DOHH2 (cell line): ENCODE results near the gene CCDC6.
"Not testable (repeated sequence)": the region's sequence is repeated elsewhere in the genome, so short reads cannot be mapped to it uniquely, and the experiment has no call there.

Source experiments
- H3F3A ChIP-seq: fragments of 200-600 bp; sonication (generic), shearing (Covaris generic); 2 replicates; pipeline ENCODE4 v1.6.0; 2016; ENCODE audit warnings: antibody characterized with exemption, mild to moderate bottlenecking; ENCODE audit not compliant: control insufficient read depth, insufficient read depth
- H3K27ac ChIP-seq: fragments of 200-600 bp; sonication (generic); 2 replicates; pipeline ENCODE4 v1.5.1; 2014; ENCODE audit warnings: low read depth, mild to moderate bottlenecking, low read length, moderate library complexity
- H3K27me3 ChIP-seq: fragments of 200-600 bp; sonication (generic); 2 replicates; pipeline ENCODE4 v1.6.1; 2014; ENCODE audit warnings: mild to moderate bottlenecking, low read length, mixed read lengths; ENCODE audit not compliant: control insufficient read depth
- H3K36me3 ChIP-seq: fragments of 200-600 bp; sonication (generic); 2 replicates; pipeline ENCODE4 v1.6.1; 2014; ENCODE audit warnings: mild to moderate bottlenecking, low read length, moderate library complexity, mixed read lengths; ENCODE audit not compliant: control insufficient read depth
- H3K4me1 ChIP-seq: fragments of 200-600 bp; sonication (generic); 2 replicates; pipeline ENCODE4 v1.6.1; 2014; ENCODE audit warnings: mild to moderate bottlenecking, low read length, mixed read lengths; ENCODE audit not compliant: control insufficient read depth
- H3K4me2 ChIP-seq: fragments of 200-600 bp; sonication (generic); 2 replicates; pipeline ENCODE4 v1.6.0; 2014; ENCODE audit warnings: mild to moderate bottlenecking, low read length, moderate library complexity
- H3K4me3 ChIP-seq: fragments of 200-600 bp; sonication (generic); 2 replicates; pipeline ENCODE4 v1.5.1; 2014; ENCODE audit warnings: mild to moderate bottlenecking, low read length, mixed read lengths
- H3K79me2 ChIP-seq: fragments of 200-600 bp; sonication (generic); 2 replicates; pipeline ENCODE4 v1.6.1; 2014; ENCODE audit warnings: mild to moderate bottlenecking, low read length, mixed read lengths; ENCODE audit not compliant: control insufficient read depth
- H3K9me2 ChIP-seq: fragments of 200-600 bp; sonication (generic); replicated peaks from 2 replicates; pipeline ENCODE4 v1.6.1; 2014; ENCODE audit warnings: mild to moderate bottlenecking, low read length, mixed read lengths; ENCODE audit not compliant: control insufficient read depth
- H3K9me3 ChIP-seq: fragments of 200-600 bp; sonication (generic); 2 replicates; pipeline ENCODE4 v1.6.1; 2014; ENCODE audit warnings: antibody characterized with exemption, low read length, mixed read lengths; ENCODE audit not compliant: control insufficient read depth, insufficient read depth
- H4K20me1 ChIP-seq: fragments of 200-600 bp; sonication (generic); 2 replicates; pipeline ENCODE4 v1.6.0; 2014; ENCODE audit warnings: low read depth, mild to moderate bottlenecking, antibody characterized with exemption, low read length, moderate library complexity; ENCODE audit not compliant: control insufficient read depth, insufficient read depth
- CTCF ChIP-seq: fragments of 200-600 bp; sonication (generic); IDR thresholded peaks from one replicate; pipeline ENCODE4 v1.5.1; 2014; ENCODE audit warnings: antibody characterized with exemption, mild to moderate bottlenecking, low read depth, low read length; ENCODE audit not compliant: poor library complexity, severe bottlenecking
- EZH2phosphoT487 ChIP-seq: fragments of 200-600 bp; sonication (generic); IDR thresholded peaks from 2 replicates; pipeline ENCODE4 v1.6.1; 2017; ENCODE audit warnings: borderline replicate concordance, mild to moderate bottlenecking, antibody characterized with exemption, low read length, moderate library complexity, mixed read lengths

Gene CCDC6

GRCh38 chr10:59748834-59749233 is 157.5 kb downstream of the CCDC6 start:
- Histone ChIP-seq H3K4me2 (no peak overlapping the region), H3K4me3 (no peak overlapping the region), H3K27me3 (0 out of 2 replicates have a peak, but pooled peaks cover 2% of the 10 kb centered on the region), H3K36me3 (no peaks in the 10 kb centered on the region), H3K79me2 (no peaks in the 10 kb centered on the region), H3K9me3 (no peaks in the 10 kb centered on the region), H4K20me1 (no peaks in the 10 kb centered on the region), H3K4me1 (peaks cover 4% of the 10 kb centered on the region; the same call in 1 of the 2 replicates), H3K27ac (no peak overlapping the region), H3K9me2 (no peaks in the 10 kb centered on the region), H3F3A (no peaks in the 10 kb centered on the region)
- TF ChIP-seq EZH2phosphoT487, result no peak
- no peak for TF ChIP-seq CTCF

DNA sequence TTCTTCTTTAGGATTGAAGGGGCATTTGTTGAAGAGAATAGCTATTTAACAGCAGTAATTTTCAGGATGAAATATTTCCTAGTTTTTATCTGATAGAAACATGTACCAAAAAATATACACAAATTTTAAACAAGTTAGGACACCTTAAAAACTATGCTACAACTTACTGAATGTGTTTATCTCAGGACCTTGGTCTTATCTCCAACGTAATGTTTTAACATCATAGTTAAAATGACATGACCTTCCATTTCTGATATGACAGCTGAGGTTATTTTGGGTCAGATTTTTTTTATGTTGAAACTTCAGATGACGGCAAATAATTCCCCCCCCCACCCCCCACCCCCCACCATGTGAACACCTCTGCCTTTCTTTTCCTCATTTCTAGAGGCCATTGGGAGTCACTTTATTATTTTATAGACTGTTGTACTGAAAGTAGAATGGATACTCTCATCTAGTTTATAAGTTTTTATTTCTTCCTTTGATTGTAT is 161.1 kb downstream of the CCDC6 start:
- H3K4me3 ChIP-seq, result no peak overlapping the region
- H3K27ac ChIP-seq, result no peak overlapping the region
- no peaks in the 10 kb centered on the region for H3K79me2 ChIP-seq
- no peaks in the 10 kb centered on the region for H3K36me3 ChIP-seq
- H3K27me3 ChIP-seq, result no peaks in the 10 kb centered on the region
- H3K4me1 ChIP-seq, result no peaks in the 10 kb centered on the region
- TF ChIP-seq EZH2phosphoT487, result no peak
- TF ChIP-seq CTCF, result no peak
- H3K9me2 ChIP-seq, result no peaks in the 10 kb centered on the region
- no peaks in the 10 kb centered on the region for H3K9me3 ChIP-seq
- no peaks in the 10 kb centered on the region for H4K20me1 ChIP-seq
- no peak overlapping the region for H3K4me2 ChIP-seq
- no peaks in the 10 kb centered on the region for H3F3A ChIP-seq

DNA sequence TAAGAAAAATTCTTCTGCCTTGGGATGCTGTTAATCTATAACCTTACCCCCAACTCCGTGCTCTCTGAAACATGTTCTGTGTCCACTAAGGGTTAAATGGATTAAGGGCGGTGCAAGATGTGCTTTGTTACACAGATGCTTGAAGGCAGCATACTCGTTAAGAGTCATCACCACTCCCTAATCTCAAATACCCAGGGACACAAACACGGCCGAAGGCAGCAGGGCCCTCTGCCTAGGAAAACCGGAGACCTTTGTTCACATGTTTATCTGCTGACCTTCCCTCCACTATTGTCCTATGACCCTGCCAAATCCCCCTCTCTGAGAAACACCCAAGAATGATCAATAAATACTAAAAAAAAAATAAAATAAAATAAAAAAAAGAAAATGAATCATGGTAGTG is 161.6 kb downstream of the CCDC6 start:
- H3K9me2 ChIP-seq, H3K9me3 ChIP-seq, H3K4me1 ChIP-seq, H3F3A ChIP-seq, H3K27me3 ChIP-seq, H3K79me2 ChIP-seq, H3K27ac ChIP-seq, H3K36me3 ChIP-seq, H3K4me3 ChIP-seq, H3K4me2 ChIP-seq, H4K20me1 ChIP-seq: not testable (repeated sequence)

- not testable (repeated sequence) for H3K79me2 ChIP-seq, H3K4me1 ChIP-seq, H3F3A ChIP-seq, H3K27me3 ChIP-seq, H4K20me1 ChIP-seq, H3K4me3 ChIP-seq, H3K27ac ChIP-seq, H3K9me3 ChIP-seq, H3K4me2 ChIP-seq, H3K9me2 ChIP-seq, H3K36me3 ChIP-seq
Measured at GRCh38 chr10:59744156-59744555, 162.2 kb downstream of the CCDC6 start.
